AG09319 (cell line): Measurements from ENCODE around the gene SERPIND1.
"Not testable (repeated sequence)": the region's sequence is repeated elsewhere in the genome, so short reads cannot be mapped to it uniquely, and the experiment has no call there.

Source experiments
- DNase-seq: peaks from one replicate; pipeline ENCODE4 v3.0.0-alpha.2; 2010; ENCODE audit warnings: low read depth; ENCODE audit errors: extremely low read depth
- TF ChIP-seq, protein P1 (sequence below): IDR thresholded peaks from 2 replicates; pipeline ENCODE4 v1.5.1; 2011; ENCODE audit warnings: low read depth, mild to moderate bottlenecking, inconsistent platforms, low read length, moderate library complexity

Gene SERPIND1

DNA sequence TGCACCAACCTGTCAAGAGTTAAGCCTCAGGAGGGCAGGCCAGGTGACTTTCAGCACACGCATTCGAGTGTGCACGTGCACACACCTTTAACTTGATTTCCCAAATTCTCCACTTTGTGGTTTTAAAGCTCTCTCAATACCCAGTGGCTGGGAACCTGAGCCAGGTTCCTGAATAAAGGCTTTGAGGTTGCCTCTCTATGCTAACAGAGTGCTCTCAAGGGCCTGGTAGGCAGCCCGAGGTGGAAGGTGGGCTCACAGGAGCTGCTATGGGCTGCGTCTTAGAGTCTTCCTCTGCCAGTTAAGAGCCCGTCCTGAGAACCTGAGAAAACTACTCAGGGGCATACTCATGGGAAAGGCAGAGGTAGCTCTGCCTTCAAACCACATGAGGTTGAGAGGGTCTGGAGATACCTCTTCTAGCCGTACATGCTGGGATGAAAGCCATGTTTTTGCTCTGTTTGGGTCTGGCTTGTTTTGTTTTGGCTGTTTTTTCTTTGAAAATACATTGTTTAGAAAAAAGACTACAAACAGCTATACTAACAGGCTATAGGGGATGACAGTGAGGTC, 11.6 kb upstream of the SERPIND1 start:
- no peak for DNase-seq
- TF ChIP-seq, protein P1, sequence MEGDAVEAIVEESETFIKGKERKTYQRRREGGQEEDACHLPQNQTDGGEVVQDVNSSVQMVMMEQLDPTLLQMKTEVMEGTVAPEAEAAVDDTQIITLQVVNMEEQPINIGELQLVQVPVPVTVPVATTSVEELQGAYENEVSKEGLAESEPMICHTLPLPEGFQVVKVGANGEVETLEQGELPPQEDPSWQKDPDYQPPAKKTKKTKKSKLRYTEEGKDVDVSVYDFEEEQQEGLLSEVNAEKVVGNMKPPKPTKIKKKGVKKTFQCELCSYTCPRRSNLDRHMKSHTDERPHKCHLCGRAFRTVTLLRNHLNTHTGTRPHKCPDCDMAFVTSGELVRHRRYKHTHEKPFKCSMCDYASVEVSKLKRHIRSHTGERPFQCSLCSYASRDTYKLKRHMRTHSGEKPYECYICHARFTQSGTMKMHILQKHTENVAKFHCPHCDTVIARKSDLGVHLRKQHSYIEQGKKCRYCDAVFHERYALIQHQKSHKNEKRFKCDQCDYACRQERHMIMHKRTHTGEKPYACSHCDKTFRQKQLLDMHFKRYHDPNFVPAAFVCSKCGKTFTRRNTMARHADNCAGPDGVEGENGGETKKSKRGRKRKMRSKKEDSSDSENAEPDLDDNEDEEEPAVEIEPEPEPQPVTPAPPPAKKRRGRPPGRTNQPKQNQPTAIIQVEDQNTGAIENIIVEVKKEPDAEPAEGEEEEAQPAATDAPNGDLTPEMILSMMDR: no peak

- DNase-seq: no peak
- TF ChIP-seq, protein P1: no peak
Observed at GRCh38 chr22:20763630-20764470, 10.1 kb upstream of the SERPIND1 start.

- TF ChIP-seq, protein P1: no peak
- DNase-seq: no peak
Observed at GRCh38 chr22:20764471-20764720, 9.5 kb upstream of the SERPIND1 start.

- TF ChIP-seq, protein P1: no peak
- DNase-seq: no peak
Observed at GRCh38 chr22:20764729-20765128, 9.2 kb upstream of the SERPIND1 start.

DNA sequence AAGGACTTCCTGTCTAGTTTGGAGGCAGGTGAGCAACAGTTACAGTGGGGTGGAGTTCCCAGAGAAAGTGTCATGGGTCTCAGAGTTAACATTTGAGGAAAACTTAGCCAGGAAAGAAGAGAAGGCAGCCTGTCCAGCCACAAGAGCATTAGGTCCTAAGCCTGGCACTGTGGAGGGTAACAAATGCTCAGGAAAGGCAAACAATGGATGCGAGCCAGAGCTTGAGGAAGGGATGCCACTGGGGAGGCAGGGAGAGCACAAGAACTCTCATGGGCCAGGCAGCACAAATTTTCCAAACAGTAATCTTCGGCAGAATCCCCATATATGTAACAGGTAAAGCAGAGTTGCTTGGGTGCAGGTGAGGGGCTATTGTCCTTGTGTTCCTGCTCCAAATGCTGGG, 8.0 kb upstream of the SERPIND1 start:
- TF ChIP-seq, protein P1: no peak
- no peak for DNase-seq

GRCh38 chr22:20766530-20766929, 7.4 kb upstream of the SERPIND1 start:
- DNase-seq: no peak
- TF ChIP-seq, protein P1: no peak

DNA sequence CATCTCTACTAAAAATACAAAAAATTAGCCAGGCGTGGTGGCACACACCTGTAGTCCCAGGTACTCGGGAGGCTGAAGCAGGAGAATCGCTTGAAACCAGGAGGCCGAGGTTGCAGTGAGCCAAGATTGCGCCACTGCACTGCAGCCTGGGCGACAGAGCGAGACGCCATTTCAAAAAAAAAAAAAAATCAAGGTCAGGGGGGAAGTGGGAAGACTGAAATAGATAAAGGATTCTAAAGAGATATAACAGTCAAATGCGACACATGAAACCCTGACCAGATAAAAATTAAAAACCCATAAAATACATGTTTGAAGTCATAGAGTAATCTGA, 4.5 kb upstream of the SERPIND1 start:
- not testable (repeated sequence) for DNase-seq
